Measurements from ENCODE around the gene HSPA12A.

- TF ChIP-seq, protein P1, sequence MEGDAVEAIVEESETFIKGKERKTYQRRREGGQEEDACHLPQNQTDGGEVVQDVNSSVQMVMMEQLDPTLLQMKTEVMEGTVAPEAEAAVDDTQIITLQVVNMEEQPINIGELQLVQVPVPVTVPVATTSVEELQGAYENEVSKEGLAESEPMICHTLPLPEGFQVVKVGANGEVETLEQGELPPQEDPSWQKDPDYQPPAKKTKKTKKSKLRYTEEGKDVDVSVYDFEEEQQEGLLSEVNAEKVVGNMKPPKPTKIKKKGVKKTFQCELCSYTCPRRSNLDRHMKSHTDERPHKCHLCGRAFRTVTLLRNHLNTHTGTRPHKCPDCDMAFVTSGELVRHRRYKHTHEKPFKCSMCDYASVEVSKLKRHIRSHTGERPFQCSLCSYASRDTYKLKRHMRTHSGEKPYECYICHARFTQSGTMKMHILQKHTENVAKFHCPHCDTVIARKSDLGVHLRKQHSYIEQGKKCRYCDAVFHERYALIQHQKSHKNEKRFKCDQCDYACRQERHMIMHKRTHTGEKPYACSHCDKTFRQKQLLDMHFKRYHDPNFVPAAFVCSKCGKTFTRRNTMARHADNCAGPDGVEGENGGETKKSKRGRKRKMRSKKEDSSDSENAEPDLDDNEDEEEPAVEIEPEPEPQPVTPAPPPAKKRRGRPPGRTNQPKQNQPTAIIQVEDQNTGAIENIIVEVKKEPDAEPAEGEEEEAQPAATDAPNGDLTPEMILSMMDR (IDR thresholded peaks at IDR 0.05): no peak
- no peak for TF ChIP-seq POLR2A (IDR thresholded peaks at IDR 0.05)
Measured at GRCh38 chr10:116738339-116738738, 4.0 kb downstream of the HSPA12A start.
